H1 (cell line): ENCODE data around the gene TPRG1L. TPM values are rescaled to one million over a fixed set of nuclear protein-coding genes. Genes with fewer than 3 reads are reported as not detected.
A peak's percentile ranks its signal among the peaks of the same experiment; 100 is the strongest.

Experiments
- CTCF ChIA-PET: fragments of 300-600 bp; sonication (Branson Sonifier 250); formaldehyde crosslinking; loops from one replicate; lab custom pipeline; 2021; ENCODE audit not compliant: partially characterized antibody; lab: Charles Lee
- POLR2A ChIA-PET: fragments of 300-600 bp; sonication (Branson Sonifier 250); formaldehyde crosslinking; loops from one replicate; lab custom pipeline; 2021; ENCODE audit warnings: inconsistent platforms; ENCODE audit not compliant: partially characterized antibody; lab: Charles Lee
- DNase-seq, 2 experiments: peaks; one replicate each; pipeline versions ENCODE4 v3.0.0 to v3.0.0-alpha.2; 2010 to 2022; ENCODE audit warnings: low spot score in 2 of 2, low read depth in 1 of 2, mixed read lengths in 1 of 2
- FAIRE-seq: peaks from 2 replicates; lab custom pipeline; 2011; peaks lifted over from hg19 to GRCh38; lab: Jason Lieb, UNC
- H2AFZ ChIP-seq: 2 replicates; pipeline ENCODE4 v1.8.1; 2012; ENCODE audit warnings: low read length, inconsistent platforms
- H2AK5ac ChIP-seq: 2 replicates; pipeline ENCODE4 v1.6.1; 2013; ENCODE audit warnings: low read depth, low read length
- H2BK120ac ChIP-seq: replicated peaks from 2 replicates; pipeline ENCODE3; 2013; ENCODE audit warnings: low read depth, low read length, inconsistent platforms
- H2BK12ac ChIP-seq: 2 replicates; pipeline ENCODE4 v1.6.1; 2013; ENCODE audit warnings: low read depth, low read length
- H2BK15ac ChIP-seq: 2 replicates; pipeline ENCODE4 v1.6.1; 2013; ENCODE audit warnings: low read length
- H2BK20ac ChIP-seq: 2 replicates; pipeline ENCODE4 v1.6.1; 2013; ENCODE audit warnings: low read length
- H2BK5ac ChIP-seq: 2 replicates; pipeline ENCODE4 v1.6.1; 2013; ENCODE audit warnings: low read depth, low read length
- H3K14ac ChIP-seq: 2 replicates; pipeline ENCODE4 v1.6.1; 2013; ENCODE audit warnings: inconsistent platforms; ENCODE audit not compliant: insufficient read length
- H3K18ac ChIP-seq: 2 replicates; pipeline ENCODE4 v1.6.1; 2013; ENCODE audit warnings: low read length; ENCODE audit errors: extremely low read depth
- H3K23ac ChIP-seq: 2 replicates; pipeline ENCODE4 v1.6.1; 2013; ENCODE audit warnings: inconsistent platforms; ENCODE audit not compliant: insufficient read length
- H3K23me2 ChIP-seq: 2 replicates; pipeline ENCODE4 v1.6.1; 2013; ENCODE audit warnings: low read depth, low read length
- H3K27ac ChIP-seq: 2 replicates; pipeline ENCODE4 v1.6.1; 2011; ENCODE audit warnings: low read depth, low read length, inconsistent platforms
- H3K27me3 ChIP-seq, 4 experiments: replicated peaks in 1 of 4; 1 replicate in 1 of 4; 2 replicates in 3 of 4; pipeline versions ENCODE4 v1.6.1 to v1.8.1; 2011 to 2013; ENCODE audit warnings: low read length in 3 of 4, mild to moderate bottlenecking in 3 of 4, inconsistent platforms in 2 of 4, mixed read lengths in 2 of 4, moderate library complexity in 1 of 4; ENCODE audit not compliant: control insufficient read depth in 3 of 4, insufficient read depth in 3 of 4; ENCODE audit errors: extremely low read depth in 1 of 4
- H3K36me3 ChIP-seq, 4 experiments: 2 replicates each; pipeline versions ENCODE4 v1.6.1 to v1.8.1; 2011 to 2013; ENCODE audit warnings: mild to moderate bottlenecking in 4 of 4, low read length in 3 of 4, moderate library complexity in 2 of 4, control low read depth in 1 of 4, inconsistent platforms in 1 of 4; ENCODE audit not compliant: insufficient read depth in 4 of 4, control insufficient read depth in 2 of 4
- H3K4ac ChIP-seq: replicated peaks from 2 replicates; pipeline ENCODE3; 2013; ENCODE audit warnings: low read length, low read depth, mixed read lengths, inconsistent platforms; ENCODE audit not compliant: insufficient read length
- H3K4me1 ChIP-seq, 4 experiments: replicated peaks in 1 of 4; 1 replicate in 1 of 4; 2 replicates in 3 of 4; pipeline versions ENCODE4 v1.6.1 to v1.8.1; 2011 to 2013; ENCODE audit warnings: low read length in 3 of 4, inconsistent platforms in 2 of 4, mixed read lengths in 1 of 4; ENCODE audit not compliant: insufficient read depth in 4 of 4, control insufficient read depth in 3 of 4
- H3K4me2 ChIP-seq, 2 experiments: 2 replicates each; pipeline versions ENCODE4 v1.6.1 to v1.8.1; 2011 to 2013; ENCODE audit warnings: low read depth in 2 of 2, low read length in 2 of 2, control low read depth in 1 of 2, inconsistent platforms in 1 of 2, mild to moderate bottlenecking in 1 of 2; ENCODE audit not compliant: insufficient read depth in 1 of 2
- H3K4me3 ChIP-seq, 4 experiments: fragments of 200-600, 300-600 bp in 1 of 4; sonication (generic), shearing (Covaris generic), sonication (Bioruptor Twin) in 1 of 4; 2 replicates each; pipeline versions ENCODE4 v1.5.1 to v1.8.1; 2011 to 2016; ENCODE audit warnings: low read length in 4 of 4, low read depth in 3 of 4, control low read depth in 2 of 4, inconsistent platforms in 2 of 4, mild to moderate bottlenecking in 2 of 4, mixed read lengths in 1 of 4, moderate library complexity in 1 of 4; ENCODE audit not compliant: insufficient read depth in 2 of 4; ENCODE audit errors: extremely low read depth in 1 of 4
- H3K56ac ChIP-seq: replicated peaks from 2 replicates; pipeline ENCODE3; 2013; ENCODE audit warnings: low read depth, mild to moderate bottlenecking, mixed read lengths, low read length, inconsistent platforms; ENCODE audit not compliant: insufficient read length
- H3K79me1 ChIP-seq: 2 replicates; pipeline ENCODE4 v1.6.1; 2013; ENCODE audit warnings: low read depth, low read length, control low read depth
- H3K79me2 ChIP-seq, 2 experiments: 2 replicates each; pipeline versions ENCODE4 v1.6.1 to v1.8.1; 2012 to 2013; ENCODE audit warnings: low read length in 2 of 2, mild to moderate bottlenecking in 2 of 2, inconsistent platforms in 1 of 2; ENCODE audit not compliant: insufficient read depth in 2 of 2, control insufficient read depth in 1 of 2
- H3K9ac ChIP-seq, 4 experiments: replicated peaks in 1 of 4; 1 replicate in 1 of 4; 2 replicates in 3 of 4; pipeline versions ENCODE4 v1.6.1 to v1.8.1; 2011 to 2013; ENCODE audit warnings: low read depth in 3 of 4, low read length in 3 of 4, control low read depth in 2 of 4, mild to moderate bottlenecking in 2 of 4, moderate library complexity in 2 of 4, inconsistent platforms in 1 of 4; ENCODE audit errors: extremely low read depth in 1 of 4
- H3K9me3 ChIP-seq, 2 experiments: 2 replicates each; pipeline versions ENCODE4 v1.6.1 to v1.8.1; 2012 to 2013; ENCODE audit warnings: mild to moderate bottlenecking in 2 of 2, moderate library complexity in 2 of 2, control low read depth in 1 of 2, inconsistent platforms in 1 of 2, low read depth in 1 of 2, low read length in 1 of 2, mixed read lengths in 1 of 2; ENCODE audit not compliant: insufficient read depth in 2 of 2
- H4K20me1 ChIP-seq, 2 experiments: replicated peaks in 1 of 2; 2 replicates each; pipeline versions ENCODE3 to v1.8.1; 2011 to 2013; ENCODE audit warnings: inconsistent platforms in 2 of 2, low read length in 2 of 2, mild to moderate bottlenecking in 1 of 2; ENCODE audit not compliant: insufficient read depth in 2 of 2, control insufficient read depth in 1 of 2
- H4K5ac ChIP-seq: 2 replicates; pipeline ENCODE4 v1.6.1; 2013; ENCODE audit warnings: low read length, low read depth, mixed read lengths, inconsistent platforms; ENCODE audit not compliant: insufficient read length
- H4K8ac ChIP-seq: 2 replicates; pipeline ENCODE4 v1.8.0; 2013; ENCODE audit warnings: mild to moderate bottlenecking, moderate library complexity, low read length, inconsistent platforms; ENCODE audit not compliant: insufficient read depth; ENCODE audit errors: extremely low read depth
- H4K91ac ChIP-seq: replicated peaks from 2 replicates; pipeline ENCODE3; 2013; ENCODE audit warnings: low read length, mixed read lengths, inconsistent platforms; ENCODE audit not compliant: insufficient read length
- EZH2 ChIP-seq: fragments of 200-600 bp; sonication (generic); IDR thresholded peaks from 2 replicates; pipeline ENCODE4 v1.7.1; 2012; ENCODE audit warnings: low read depth, mild to moderate bottlenecking, moderate library complexity, low read length, inconsistent platforms; ENCODE audit not compliant: severe bottlenecking
- GTF2F1 ChIP-seq: IDR thresholded peaks from 2 replicates; pipeline ENCODE4 v1.6.1; 2012; ENCODE audit warnings: low read depth, low read length, improper control_type of control experiment, borderline replicate concordance
- HDAC6 ChIP-seq: IDR thresholded peaks from one replicate; pipeline ENCODE4 v1.7.1; 2012; ENCODE audit warnings: low read depth, mild to moderate bottlenecking, inconsistent platforms, low read length, moderate library complexity
- WGBS, 2 experiments: shearing (Covaris generic) in 1 of 2; methylation state at CpG; one replicate each; pipeline versions ENCODE4 v1.1.6 to v1.1.7; 2013 to 2015; ENCODE audit warnings: low lambda C conversion rate in 2 of 2, mixed read lengths in 2 of 2, inconsistent platforms in 1 of 2, low coverage in 1 of 2, missing lambda C conversion rate in 1 of 2; ENCODE audit not compliant: insufficient replicate concordance in 2 of 2, insufficient coverage in 1 of 2, insufficient read length in 1 of 2; ENCODE audit errors: extremely low coverage in 1 of 2, missing lambda C conversion rate in 1 of 2; 5-methylcytosine and 5-hydroxymethylcytosine counted together
- polyA plus RNA-seq, 7 experiments: library from polyadenylated mRNA; depleted of rRNA in 3 of 7; stranded (reverse) in 5 of 7; unstranded in 2 of 7; fragments of >200 nt in 5 of 7; fragments of 200-250 nt in 2 of 7; gene quantifications; 1 replicate in 5 of 7; 2 replicates in 1 of 7; 4 replicates in 1 of 7; pipeline versions ENCODE4 v1.2.1 to v1.2.3, GENCODE V29; 2011 to 2013; ENCODE audit warnings: missing spikeins in 2 of 7, mixed read lengths in 2 of 7
- total RNA-seq: library from RNA; stranded (reverse); fragmentation: NEBNext Ultra II Directional; extraction: Animal tissue kit (Norgen Biotek cat#: 25700); gene quantifications from 2 replicates; pipeline ENCODE4 v1.2.1, GENCODE V29; 2021

Gene TPRG1L
- total and polyA plus RNA-seq, 2 of the 8 experiments (the other 6 are each of a cell fraction or from before 2014, with no cell fraction given) = 21.7 to 22.3 TPM

GRCh38 chr1:3632716-3633343, 8.0 kb downstream of the TPRG1L start:
- DNase-seq (no peak), FAIRE-seq (no peak)
- no peak overlapping the region; the same call in 1 of the 2 replicates for H2BK20ac ChIP-seq
- no peak overlapping the region for H3K4me3 ChIP-seq
- H2BK120ac ChIP-seq = no peak overlapping the region
- peaks cover 0 to 10% (median 2%) of the 10 kb centered on the region in 4 experiments; a peak in 3 of 7 replicates for H3K4me1 ChIP-seq
- H3K9ac ChIP-seq = no peak overlapping the region
- H3K4ac ChIP-seq = no peak overlapping the region
- H3K27me3 ChIP-seq = no peaks in the 10 kb centered on the region
- no peaks in the 10 kb centered on the region for H3K9me3 ChIP-seq
- no peak overlapping the region for H3K18ac ChIP-seq
- CTCF ChIA-PET = interaction anchor here (0.8 to 4.8 kb wide), 15 partner anchors 9 to 201 kb away, joined by 3 to 22 read pairs (median 4); no protein-coding TSS in a partner anchor
- no peak overlapping the region for H2AK5ac ChIP-seq
- POLR2A ChIA-PET = interaction anchor here (1.1 to 1.5 kb wide), 2 partner anchors 9 to 176 kb away, joined by 3 read pairs; no protein-coding TSS in a partner anchor
- no peak overlapping the region for H3K56ac ChIP-seq
- no peak overlapping the region for H4K5ac ChIP-seq
- H3K4me2 ChIP-seq = 0 out of 4 replicates have a peak overlapping the region, but pooled peaks of 1 of the 2 experiments have one; percentile 38
- no peak overlapping the region; the same call in 1 of the 2 replicates for H4K8ac ChIP-seq
- H3K23me2 ChIP-seq = no peaks in the 10 kb centered on the region
- no peaks in the 10 kb centered on the region for H3K79me2 ChIP-seq
- H3K23ac ChIP-seq = no peak overlapping the region
- no peak overlapping the region for H4K91ac ChIP-seq
- peaks cover 4 to 12% of the 10 kb centered on the region in 2 experiments for H4K20me1 ChIP-seq
- H2BK15ac ChIP-seq = no peak overlapping the region
- no peaks in the 10 kb centered on the region for H3K79me1 ChIP-seq
- H2BK12ac ChIP-seq = 0 out of 2 replicates have a peak overlapping the region, but pooled peaks have one; percentile 39
- H3K14ac ChIP-seq = no peak overlapping the region
- peak overlapping the region; percentile 39; the same call in 1 of the 2 replicates for H2BK5ac ChIP-seq
- no peak overlapping the region for H3K27ac ChIP-seq
- peaks cover 5 to 48% (median 13%) of the 10 kb centered on the region in 4 experiments for H3K36me3 ChIP-seq
- WGBS, 2 experiments = 94% methylated on average over 26 of the region's 26 CpGs; no CpG with 5 or more reads in 1 of the 2 experiments
- no peak overlapping the region for H2AFZ ChIP-seq
- no peak for TF ChIP-seq EZH2
- TF ChIP-seq GTF2F1 = no peak
- no peak for TF ChIP-seq HDAC6
